Upper lobe of left lung (tissue), 6 donors: Measurements from ENCODE around the gene IL5RA. TPM values are rescaled to one million over a fixed set of nuclear protein-coding genes. Genes with fewer than 3 reads are reported as not detected.

Source experiments
- ATAC-seq, 2 donors: fragments of 200-7000 bp; cut with Tn5 transposase; one replicate each; pipeline ENCODE4 v1.9.1; 2022; ENCODE audit warnings: mild to moderate bottlenecking in 2 of 2, moderate library complexity in 2 of 2; ENCODE audit not compliant: low FRiP score in 2 of 2
- DNase-seq, 2 donors: peaks; one replicate each; pipeline ENCODE4 v3.0.0-alpha.2; 2019 to 2020
- H3K27ac ChIP-seq, 4 donors: fragments of 200-600 bp; sonication (generic); one replicate each; pipeline ENCODE4 v1.5.1; 2016 to 2019
- H3K27me3 ChIP-seq, 4 donors: fragments of 200-600 bp; sonication (generic); one replicate each; pipeline ENCODE4 v1.5.1; 2017 to 2019
- H3K36me3 ChIP-seq, 4 donors: fragments of 200-600 bp; sonication (generic); one replicate each; pipeline ENCODE4 v1.5.1; 2016 to 2019
- H3K4me1 ChIP-seq, 4 donors: fragments of 200-600 bp; sonication (generic); one replicate each; pipeline ENCODE4 v1.5.1; 2018 to 2019
- H3K4me3 ChIP-seq, 4 donors: fragments of 200-600 bp; sonication (generic); one replicate each; pipeline ENCODE4 v1.5.1; 2017 to 2019; ENCODE audit warnings: mild to moderate bottlenecking in 2 of 4, moderate library complexity in 1 of 4
- H3K9me3 ChIP-seq, 4 donors: fragments of 200-600 bp; sonication (generic); one replicate each; pipeline ENCODE4 v1.5.1; 2018 to 2019
- EP300 ChIP-seq, 4 donors: sonication (generic); formaldehyde crosslinking; IDR thresholded peaks; one replicate each; pipeline ENCODE4 v1.5.1; 2017; ENCODE audit warnings: antibody characterized with exemption in 4 of 4, control low read depth in 2 of 4
- POLR2A ChIP-seq, 4 donors: fragments of 450-650 bp; IDR thresholded peaks; one replicate each; pipeline ENCODE4 v1.5.1; 2016 to 2017; ENCODE audit warnings: antibody characterized with exemption in 4 of 4, mild to moderate bottlenecking in 2 of 4
- POLR2AphosphoS5 ChIP-seq, 2 donors: sonication (generic); formaldehyde crosslinking; IDR thresholded peaks; one replicate each; pipeline ENCODE4 v1.5.1; 2017; ENCODE audit warnings: antibody characterized with exemption in 2 of 2
- WGBS, 2 donors: methylation state at CpG; one replicate each; pipeline ENCODE4 v1.1.5; 2017 to 2018; 5-methylcytosine and 5-hydroxymethylcytosine counted together
- total RNA-seq, 6 donors: library from RNA; depleted of rRNA in 4 of 6; stranded (reverse); fragments of >200 nt in 4 of 6; gene quantifications; one replicate each; pipeline versions ENCODE4 v1.1.0 to v1.2.1, GENCODE V29; 2016 to 2021
- TF ChIP-seq, protein P1 (sequence below), 6 experiments: fragments of 450-650 bp in 4 of 6; fragments of 200-600 bp in 2 of 6; sonication (generic) in 2 of 6; IDR thresholded peaks; one replicate each; pipeline ENCODE4 v1.5.1; 2016 to 2019; ENCODE audit warnings: antibody characterized with exemption in 6 of 6
- donor health status: DM: no; HTN: no; CAD: no; lungs with moderate emphysema.
- donor health status: DM: no; HTN: yes; CAD: no; lungs with severe emphysema.

The IL5RA gene
- total RNA-seq, 6 donors from 2014 or later = 0.46 to 17.7 (median 3.7) TPM

- no peak for DNase-seq
- WGBS, 2 donors = 73 to 79% methylated on average over 1 of the region's 1 CpG
- H3K27ac ChIP-seq = peak overlapping the region in 2 of 4 donors; percentile 39 to 44
- peaks cover 0 to 6% (median 0%) of the 10 kb centered on the region in 4 donors for H3K4me1 ChIP-seq
- ATAC-seq = no peak
- peaks cover 18 to 96% (median 50%) of the 10 kb centered on the region in 4 donors for H3K36me3 ChIP-seq
- no peaks in the 10 kb centered on the region for H3K9me3 ChIP-seq
- TF ChIP-seq, protein P1, sequence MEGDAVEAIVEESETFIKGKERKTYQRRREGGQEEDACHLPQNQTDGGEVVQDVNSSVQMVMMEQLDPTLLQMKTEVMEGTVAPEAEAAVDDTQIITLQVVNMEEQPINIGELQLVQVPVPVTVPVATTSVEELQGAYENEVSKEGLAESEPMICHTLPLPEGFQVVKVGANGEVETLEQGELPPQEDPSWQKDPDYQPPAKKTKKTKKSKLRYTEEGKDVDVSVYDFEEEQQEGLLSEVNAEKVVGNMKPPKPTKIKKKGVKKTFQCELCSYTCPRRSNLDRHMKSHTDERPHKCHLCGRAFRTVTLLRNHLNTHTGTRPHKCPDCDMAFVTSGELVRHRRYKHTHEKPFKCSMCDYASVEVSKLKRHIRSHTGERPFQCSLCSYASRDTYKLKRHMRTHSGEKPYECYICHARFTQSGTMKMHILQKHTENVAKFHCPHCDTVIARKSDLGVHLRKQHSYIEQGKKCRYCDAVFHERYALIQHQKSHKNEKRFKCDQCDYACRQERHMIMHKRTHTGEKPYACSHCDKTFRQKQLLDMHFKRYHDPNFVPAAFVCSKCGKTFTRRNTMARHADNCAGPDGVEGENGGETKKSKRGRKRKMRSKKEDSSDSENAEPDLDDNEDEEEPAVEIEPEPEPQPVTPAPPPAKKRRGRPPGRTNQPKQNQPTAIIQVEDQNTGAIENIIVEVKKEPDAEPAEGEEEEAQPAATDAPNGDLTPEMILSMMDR (IDR thresholded peaks at IDR 0.05) = no peak
- TF ChIP-seq EP300 (IDR thresholded peaks at IDR 0.05) = no peak
- TF ChIP-seq POLR2AphosphoS5 (IDR thresholded peaks at IDR 0.05) = no peak
- no peak for TF ChIP-seq POLR2A (IDR thresholded peaks at IDR 0.05)
- H3K4me3 ChIP-seq = no peak overlapping the region
- H3K27me3 ChIP-seq = no peaks in the 10 kb centered on the region
Measured at GRCh38 chr3:3149560-3149959, 39.4 kb upstream of the IL5RA start.

GRCh38 chr3:3145831-3146230, 35.7 kb upstream of the IL5RA start:
- Histone ChIP-seq H3K9me3 (no peaks in the 10 kb centered on the region), H3K27ac (no peak overlapping the region), H3K4me3 (no peak overlapping the region), H3K4me1 (peaks cover 0 to 6% (median 0%) of the 10 kb centered on the region in 4 donors), H3K27me3 (no peaks in the 10 kb centered on the region), H3K36me3 (peaks cover 20 to 96% (median 51%) of the 10 kb centered on the region in 4 donors)
- no peak for ATAC-seq
- TF ChIP-seq POLR2AphosphoS5 (IDR thresholded peaks at IDR 0.05) (no peak), EP300 (IDR thresholded peaks at IDR 0.05) (no peak)
- TF ChIP-seq, protein P1 (IDR thresholded peaks at IDR 0.05) = no peak
- WGBS, 2 donors = 80 to 85% methylated on average over 8 of the region's 8 CpGs
- DNase-seq = no peak

- H3K27me3 ChIP-seq = no peaks in the 10 kb centered on the region
- TF ChIP-seq POLR2A (IDR thresholded peaks at IDR 0.05) = no peak
- TF ChIP-seq, protein P1 (IDR thresholded peaks at IDR 0.05) = no peak
- no peak for TF ChIP-seq POLR2AphosphoS5 (IDR thresholded peaks at IDR 0.05)
- no peak for TF ChIP-seq EP300 (IDR thresholded peaks at IDR 0.05)
- DNase-seq (no peak), ATAC-seq (no peak)
- no peak overlapping the region for H3K4me3 ChIP-seq
- no peaks in the 10 kb centered on the region for H3K4me1 ChIP-seq
- no peaks in the 10 kb centered on the region for H3K9me3 ChIP-seq
- H3K27ac ChIP-seq = no peak overlapping the region
- H3K36me3 ChIP-seq = peaks cover 20 to 98% (median 48%) of the 10 kb centered on the region in 4 donors
Measured at GRCh38 chr3:3141939-3142338, 31.8 kb upstream of the IL5RA start.

DNA sequence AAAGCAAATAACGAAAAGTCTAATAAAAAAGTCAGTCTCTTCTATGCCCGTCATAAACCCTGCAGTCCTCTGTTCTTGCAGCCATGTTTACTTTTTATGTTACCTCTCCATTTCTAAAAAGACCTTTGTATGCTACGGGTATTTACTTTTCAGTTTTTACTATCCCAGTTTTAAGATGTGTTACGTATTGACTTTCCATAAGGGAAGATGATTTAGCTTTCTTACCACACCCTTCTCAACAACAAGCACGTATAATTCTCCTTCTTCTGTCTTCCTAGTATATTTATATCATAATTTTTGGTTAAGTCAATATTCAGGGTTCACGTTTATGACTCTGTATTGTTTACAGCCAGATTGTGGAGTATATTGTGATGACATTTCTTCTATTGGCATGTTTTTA, 27.4 kb upstream of the IL5RA start:
- no peak overlapping the region for H3K4me3 ChIP-seq
- no peak overlapping the region for H3K27ac ChIP-seq
- peaks cover 0 to 3% (median 0%) of the 10 kb centered on the region in 4 donors for H3K4me1 ChIP-seq
- 89 to 94% methylated on average over 6 of the region's 6 CpGs for WGBS, 2 donors
- DNase-seq (no peak), ATAC-seq (no peak)
- H3K27me3 ChIP-seq = no peaks in the 10 kb centered on the region
- H3K9me3 ChIP-seq = no peaks in the 10 kb centered on the region
- TF ChIP-seq POLR2A (IDR thresholded peaks at IDR 0.05) (no peak), POLR2AphosphoS5 (IDR thresholded peaks at IDR 0.05) (no peak), EP300 (IDR thresholded peaks at IDR 0.05) (no peak)
- TF ChIP-seq, protein P1 (IDR thresholded peaks at IDR 0.05) = no peak
- H3K36me3 ChIP-seq = peaks cover 9 to 63% (median 35%) of the 10 kb centered on the region in 4 donors

DNA sequence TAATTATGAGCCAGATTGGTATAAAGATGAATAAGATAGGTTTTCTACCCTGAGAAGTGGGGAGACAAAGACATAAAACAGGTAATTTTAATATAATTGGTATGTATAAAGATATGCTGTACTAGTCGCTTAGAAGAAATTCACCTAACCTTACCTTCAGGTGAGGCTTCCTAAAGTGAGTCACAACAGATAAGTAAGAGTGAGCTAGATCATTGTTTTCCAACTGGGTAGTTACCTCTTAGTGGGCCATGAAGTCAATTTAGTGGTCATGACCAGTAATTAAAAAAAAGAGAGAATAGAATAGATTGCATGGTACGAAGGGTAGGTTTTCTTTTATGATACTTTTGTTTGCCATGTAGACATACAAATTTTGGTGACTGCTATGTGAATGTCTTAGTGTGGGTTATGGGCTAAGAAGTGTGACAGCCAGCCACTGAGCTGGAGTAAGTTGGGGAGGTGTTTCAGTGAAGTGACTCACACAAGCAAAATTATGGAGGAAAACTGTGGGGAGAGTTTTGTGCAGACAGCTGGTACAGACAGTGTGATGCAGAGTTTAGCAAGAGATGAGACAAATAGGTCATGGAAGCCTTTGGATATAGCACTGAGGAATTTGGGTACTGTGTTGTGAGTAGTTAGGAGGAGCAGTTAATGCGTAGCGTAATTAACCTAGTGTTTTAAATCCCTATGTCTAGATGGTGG, 24.7 kb upstream of the IL5RA start:
- TF ChIP-seq POLR2AphosphoS5 (IDR thresholded peaks at IDR 0.05) (no peak), POLR2A (IDR thresholded peaks at IDR 0.05) (no peak), EP300 (IDR thresholded peaks at IDR 0.05) (no peak)
- TF ChIP-seq, protein P1 (IDR thresholded peaks at IDR 0.05) = no peak
- 97% methylated on average over 4 of the region's 4 CpGs for WGBS, 2 donors
- no peak overlapping the region for H3K4me3 ChIP-seq
- H3K36me3 ChIP-seq = peaks cover 7 to 52% (median 29%) of the 10 kb centered on the region in 4 donors
- H3K27me3 ChIP-seq = no peaks in the 10 kb centered on the region
- ATAC-seq (no peak), DNase-seq (no peak)
- H3K9me3 ChIP-seq = no peaks in the 10 kb centered on the region
- H3K4me1 ChIP-seq = peaks cover 0 to 3% (median 0%) of the 10 kb centered on the region in 4 donors
- no peak overlapping the region for H3K27ac ChIP-seq
